Measurements from ENCODE around the gene CLSTN2. TPM values are rescaled to one million over a fixed set of nuclear protein-coding genes. Genes with fewer than 3 reads are reported as not detected.

The CLSTN2 gene
- polyA plus RNA-seq, 3 donors, result not detected

DNA sequence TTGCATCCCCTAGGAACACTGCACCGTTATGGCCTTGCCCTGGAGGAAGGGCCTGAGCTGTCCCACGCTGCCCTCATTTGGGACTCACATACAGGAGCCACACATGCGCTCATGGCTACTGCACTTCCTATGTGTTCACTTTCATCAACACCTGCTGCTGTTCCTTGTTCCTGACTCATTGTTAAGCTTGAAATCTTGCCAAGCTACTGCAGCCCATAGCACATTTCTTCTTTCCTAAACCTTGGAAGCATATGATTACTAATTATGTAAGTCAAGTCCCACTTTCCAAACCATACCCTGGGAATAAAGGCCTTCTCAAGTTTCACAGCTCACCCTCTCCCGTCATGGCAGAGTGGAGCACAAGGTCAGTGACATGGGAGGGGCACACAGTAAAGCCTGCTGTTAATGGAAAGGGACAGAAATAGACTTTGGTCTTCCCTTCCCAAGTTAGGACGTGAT, 307.9 kb downstream of the CLSTN2 start:
- H3K27me3 Mint-ChIP-seq (ENCODE audit: low read depth in 3 of 3), result peaks cover 0 to 2% (median 2%) of the 10 kb centered on the region in 3 donors
- peaks cover 0 to 7% (median 0%) of the 10 kb centered on the region in 7 donors for H3K9me3 Mint-ChIP-seq
- Histone ChIP-seq H3K4me3 (replicated peaks in 1 of 3; ENCODE audit: low read depth in 2 of 3, low read length in 3 of 3) (no peak overlapping the region), H2AFZ (ENCODE audit: insufficient read depth, low read depth, low read length, poor library complexity, severe bottlenecking) (no peak overlapping the region), H3K27me3 (ENCODE audit: control insufficient read depth in 2 of 2, insufficient read depth in 2 of 2, low read length in 2 of 2) (no peaks in the 10 kb centered on the region), H3K9me3 (replicated peaks in 1 of 2; ENCODE audit: control insufficient read depth in 1 of 2, insufficient read depth in 1 of 2, low read length in 2 of 2) (no peaks in the 10 kb centered on the region), H3K27ac (ENCODE audit: low read depth in 1 of 2, low read length in 2 of 2) (no peak overlapping the region), H3K4me2 (replicated peaks; ENCODE audit: extremely low read depth, low read length, poor library complexity, severe bottlenecking) (no peak overlapping the region), H4K20me1 (ENCODE audit: insufficient read depth, low read length) (no peaks in the 10 kb centered on the region), H3K9ac (ENCODE audit: insufficient read depth, low read length, poor library complexity, severe bottlenecking) (no peak overlapping the region), H3K4me1 (ENCODE audit: control insufficient read depth in 1 of 2, insufficient read depth in 2 of 2, low read length in 2 of 2) (no peaks in the 10 kb centered on the region), H3K79me2 (ENCODE audit: insufficient read depth, low read length) (no peaks in the 10 kb centered on the region), H3K36me3 (replicated peaks in 1 of 2; ENCODE audit: control insufficient read depth in 1 of 2, insufficient read depth in 2 of 2, low read length in 2 of 2) (no peaks in the 10 kb centered on the region)
- no peak overlapping the region for H3K4me3 Mint-ChIP-seq
- TF ChIP-seq, protein P1, sequence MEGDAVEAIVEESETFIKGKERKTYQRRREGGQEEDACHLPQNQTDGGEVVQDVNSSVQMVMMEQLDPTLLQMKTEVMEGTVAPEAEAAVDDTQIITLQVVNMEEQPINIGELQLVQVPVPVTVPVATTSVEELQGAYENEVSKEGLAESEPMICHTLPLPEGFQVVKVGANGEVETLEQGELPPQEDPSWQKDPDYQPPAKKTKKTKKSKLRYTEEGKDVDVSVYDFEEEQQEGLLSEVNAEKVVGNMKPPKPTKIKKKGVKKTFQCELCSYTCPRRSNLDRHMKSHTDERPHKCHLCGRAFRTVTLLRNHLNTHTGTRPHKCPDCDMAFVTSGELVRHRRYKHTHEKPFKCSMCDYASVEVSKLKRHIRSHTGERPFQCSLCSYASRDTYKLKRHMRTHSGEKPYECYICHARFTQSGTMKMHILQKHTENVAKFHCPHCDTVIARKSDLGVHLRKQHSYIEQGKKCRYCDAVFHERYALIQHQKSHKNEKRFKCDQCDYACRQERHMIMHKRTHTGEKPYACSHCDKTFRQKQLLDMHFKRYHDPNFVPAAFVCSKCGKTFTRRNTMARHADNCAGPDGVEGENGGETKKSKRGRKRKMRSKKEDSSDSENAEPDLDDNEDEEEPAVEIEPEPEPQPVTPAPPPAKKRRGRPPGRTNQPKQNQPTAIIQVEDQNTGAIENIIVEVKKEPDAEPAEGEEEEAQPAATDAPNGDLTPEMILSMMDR (IDR thresholded peaks at IDR 0.05), result no peak
- H3K27ac Mint-ChIP-seq, result no peak overlapping the region
- intact Hi-C loops (cut with micrococcal nuclease), result no loop called here
- no peaks in the 10 kb centered on the region for H3K4me1 Mint-ChIP-seq
- 94% methylated on average over 3 of the region's 5 CpGs for WGBS (ENCODE audit: insufficient coverage)
- no peaks in the 10 kb centered on the region for H3K36me3 Mint-ChIP-seq
- DNase-seq, result no peak

DNA sequence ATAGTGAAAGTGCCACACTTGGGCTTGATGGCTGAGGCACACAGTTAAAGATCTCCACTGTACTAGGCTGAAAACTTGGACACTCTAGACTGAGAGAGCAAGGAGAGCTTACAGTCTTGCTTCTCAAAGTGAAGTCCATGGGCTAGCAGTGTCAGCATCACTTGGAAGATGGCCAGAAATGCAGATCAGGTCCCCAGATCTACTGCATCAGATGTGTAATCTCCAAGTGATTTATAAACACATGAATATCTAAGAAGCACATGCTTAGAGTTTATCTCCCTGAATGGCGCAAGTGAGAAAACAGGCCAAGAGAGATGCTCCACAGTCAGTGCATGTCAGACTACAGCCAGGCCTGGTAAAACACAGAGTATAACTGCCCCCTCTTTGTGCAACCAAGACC, 308.6 kb downstream of the CLSTN2 start:
- WGBS (ENCODE audit: insufficient coverage), result 100% methylated on average over 1 of the region's 1 CpG
- TF ChIP-seq, protein P1 (IDR thresholded peaks at IDR 0.05), result no peak
- H3K79me2 ChIP-seq (ENCODE audit: insufficient read depth, low read length), result no peaks in the 10 kb centered on the region
- H3K9me3 ChIP-seq (replicated peaks in 1 of 2; ENCODE audit: control insufficient read depth in 1 of 2, insufficient read depth in 1 of 2, low read length in 2 of 2), result no peaks in the 10 kb centered on the region
- no peak overlapping the region for H2AFZ ChIP-seq (ENCODE audit: insufficient read depth, low read depth, low read length, poor library complexity, severe bottlenecking)
- H3K9ac ChIP-seq (ENCODE audit: insufficient read depth, low read length, poor library complexity, severe bottlenecking), result no peak overlapping the region
- H3K27ac ChIP-seq (ENCODE audit: low read depth in 1 of 2, low read length in 2 of 2), result no peak overlapping the region
- no peaks in the 10 kb centered on the region for H4K20me1 ChIP-seq (ENCODE audit: insufficient read depth, low read length)
- no peaks in the 10 kb centered on the region for H3K4me1 ChIP-seq (ENCODE audit: control insufficient read depth in 1 of 2, insufficient read depth in 2 of 2, low read length in 2 of 2)
- DNase-seq, result no peak
- H3K27me3 ChIP-seq (ENCODE audit: control insufficient read depth in 2 of 2, insufficient read depth in 2 of 2, low read length in 2 of 2), result no peaks in the 10 kb centered on the region
- no peak overlapping the region for H3K4me2 ChIP-seq (replicated peaks; ENCODE audit: extremely low read depth, low read length, poor library complexity, severe bottlenecking)
- peaks cover 1 to 2% (median 2%) of the 10 kb centered on the region in 3 donors for H3K27me3 Mint-ChIP-seq (ENCODE audit: low read depth in 3 of 3)
- no peak overlapping the region for H3K4me3 Mint-ChIP-seq
- no peaks in the 10 kb centered on the region for H3K36me3 ChIP-seq (replicated peaks in 1 of 2; ENCODE audit: control insufficient read depth in 1 of 2, insufficient read depth in 2 of 2, low read length in 2 of 2)
- H3K27ac Mint-ChIP-seq, result no peak overlapping the region
- H3K4me1 Mint-ChIP-seq, result no peaks in the 10 kb centered on the region
- peaks cover 0 to 7% (median 2%) of the 10 kb centered on the region in 7 donors for H3K9me3 Mint-ChIP-seq
- no peaks in the 10 kb centered on the region for H3K36me3 Mint-ChIP-seq
- intact Hi-C loops (cut with micrococcal nuclease), result no loop called here
- H3K4me3 ChIP-seq (replicated peaks in 1 of 3; ENCODE audit: low read depth in 2 of 3, low read length in 3 of 3), result no peak overlapping the region
